Smooth muscle cell (in vitro differentiated cells): ENCODE measurements around the gene TMEM186. TPM values are rescaled to one million over a fixed set of nuclear protein-coding genes. Genes with fewer than 3 reads are reported as not detected.

ENCODE experiments used
- DNase-seq: peaks from one replicate; lab custom pipeline; 2025; ENCODE audit not compliant: unreplicated experiment; lab: John Stamatoyannopoulos, UW
- H2AFZ ChIP-seq: fragments of 200-600 bp; sonication (generic); 2 replicates; pipeline ENCODE4 v1.6.0; 2016; ENCODE audit warnings: antibody characterized with exemption, low read depth, mild to moderate bottlenecking
- H3F3A ChIP-seq: fragments of 200-600 bp; sonication (generic); 2 replicates; pipeline ENCODE4 v1.6.0; 2017; ENCODE audit warnings: antibody characterized with exemption, low read depth
- H3K27ac ChIP-seq: fragments of 200-600 bp; sonication (generic); 2 replicates; pipeline ENCODE4 v1.5.1; 2016; ENCODE audit warnings: low read depth, mild to moderate bottlenecking
- H3K27me3 ChIP-seq: fragments of 200-600 bp; sonication (generic); 2 replicates; pipeline ENCODE4 v1.6.1; 2016; ENCODE audit warnings: low read depth, mild to moderate bottlenecking
- H3K36me3 ChIP-seq: fragments of 200-600 bp; sonication (generic); 2 replicates; pipeline ENCODE4 v1.5.1; 2016; ENCODE audit warnings: low read depth
- H3K4me1 ChIP-seq: fragments of 200-600 bp; sonication (generic); 2 replicates; pipeline ENCODE4 v1.5.1; 2016; ENCODE audit warnings: low read depth
- H3K4me2 ChIP-seq: fragments of 200-600 bp; sonication (generic); 2 replicates; pipeline ENCODE4 v1.6.0; 2016; ENCODE audit warnings: mild to moderate bottlenecking
- H3K4me3 ChIP-seq: fragments of 200-600 bp; sonication (generic); 2 replicates; pipeline ENCODE4 v1.5.1; 2016; ENCODE audit warnings: mild to moderate bottlenecking
- H3K79me2 ChIP-seq: fragments of 200-600 bp; sonication (generic); 2 replicates; pipeline ENCODE4 v1.6.0; 2016; ENCODE audit warnings: low read depth, mild to moderate bottlenecking
- H3K9ac ChIP-seq: fragments of 200-600 bp; sonication (generic); 2 replicates; pipeline ENCODE4 v1.6.0; 2016; ENCODE audit warnings: low read depth
- H3K9me3 ChIP-seq: fragments of 200-600 bp; sonication (generic); replicated peaks from 2 replicates; pipeline ENCODE4 v1.5.1; 2016; ENCODE audit warnings: low read depth
- H4K20me1 ChIP-seq: fragments of 200-600 bp; sonication (generic); 2 replicates; pipeline ENCODE4 v1.6.0; 2016; ENCODE audit warnings: low read depth
- WGBS: methylation state at CpG from one replicate; pipeline ENCODE4 v1.1.7; 2016; ENCODE audit warnings: low lambda C conversion rate; 5-methylcytosine and 5-hydroxymethylcytosine counted together
- polyA plus RNA-seq: library from polyadenylated mRNA; unstranded; fragments of >200 nt; fragmentation: Nextera tagmentation; extraction: Ambion mirVana; gene quantifications from 2 replicates; pipeline ENCODE4 v1.2.1, GENCODE V29; 2016
- total RNA-seq: library from RNA; depleted of rRNA; stranded (reverse); fragments of >200 nt; gene quantifications from 2 replicates; pipeline ENCODE4 v1.2.3, GENCODE V29; 2014
- TF ChIP-seq, protein P1 (sequence below): fragments of 200-600 bp; sonication (generic); IDR thresholded peaks from 2 replicates; pipeline ENCODE4 v1.5.1; 2017; ENCODE audit warnings: borderline replicate concordance, mild to moderate bottlenecking, antibody characterized with exemption; ENCODE audit not compliant: insufficient read depth, poor library complexity, severe bottlenecking

TMEM186 gene, protein sequence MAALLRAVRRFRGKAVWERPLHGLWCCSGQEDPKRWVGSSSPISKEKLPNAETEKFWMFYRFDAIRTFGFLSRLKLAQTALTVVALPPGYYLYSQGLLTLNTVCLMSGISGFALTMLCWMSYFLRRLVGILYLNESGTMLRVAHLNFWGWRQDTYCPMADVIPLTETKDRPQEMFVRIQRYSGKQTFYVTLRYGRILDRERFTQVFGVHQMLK
- total RNA-seq, result 1.1 and 1.3 TPM in 2 replicates
- polyA plus RNA-seq, result 9.7 and 10.6 TPM in 2 replicates

DNA sequence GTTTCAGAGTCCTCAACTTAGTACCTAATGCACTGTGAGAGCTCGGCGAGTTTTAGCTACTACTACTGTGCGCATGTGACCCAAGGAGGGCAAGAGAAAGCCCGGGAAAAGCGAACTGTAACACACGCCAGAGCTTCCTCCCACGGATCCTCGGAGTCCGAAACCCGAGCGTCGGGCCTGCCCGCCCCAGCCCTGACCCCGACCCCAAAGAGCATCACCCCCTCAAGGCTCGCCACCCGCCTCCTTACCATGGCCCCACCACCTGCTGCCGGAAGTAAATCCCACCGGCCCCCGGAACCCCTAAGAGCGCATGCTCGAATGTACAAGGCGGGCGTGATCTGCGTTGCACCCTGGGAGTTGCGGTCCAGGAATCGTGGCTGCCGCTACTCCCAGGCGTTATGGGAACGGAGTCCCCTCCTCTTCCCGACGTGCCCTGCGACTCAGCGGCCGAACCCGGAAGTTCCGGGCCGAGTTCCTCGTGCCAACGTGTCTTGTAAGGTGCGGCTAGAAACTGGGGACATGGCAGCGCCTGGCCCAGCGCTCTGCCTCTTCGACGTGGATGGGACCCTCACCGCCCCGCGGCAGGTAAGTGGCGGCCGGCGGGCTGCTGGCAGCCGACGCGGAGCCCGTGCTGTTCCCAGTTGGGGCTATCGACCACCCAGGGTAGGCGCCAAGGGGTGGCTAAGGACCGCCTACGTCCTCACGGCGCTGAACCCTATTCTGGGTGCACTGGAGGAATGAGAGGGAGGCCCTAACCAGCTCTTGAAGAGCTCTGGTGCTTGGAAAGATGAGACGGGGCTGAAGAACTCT lies at the start of gene TMEM186, which contains the start of gene PMM2:
TSS of gene TMEM186 (minus strand) at position 276 of the 810 bp plus-strand sequence. CDS start at position 251, 25 bp downstream.
TSS of gene PMM2 (plus strand) at position 476 of the 810 bp plus-strand sequence. CDS start at position 520, 44 bp downstream.
- H3K27ac ChIP-seq, result peak within 1 kb of the TSS; percentile 92
- peak; percentile 73 for DNase-seq
- H3K36me3 ChIP-seq, result peaks cover 6% of the 10 kb centered on the region
- TF ChIP-seq, protein P1, sequence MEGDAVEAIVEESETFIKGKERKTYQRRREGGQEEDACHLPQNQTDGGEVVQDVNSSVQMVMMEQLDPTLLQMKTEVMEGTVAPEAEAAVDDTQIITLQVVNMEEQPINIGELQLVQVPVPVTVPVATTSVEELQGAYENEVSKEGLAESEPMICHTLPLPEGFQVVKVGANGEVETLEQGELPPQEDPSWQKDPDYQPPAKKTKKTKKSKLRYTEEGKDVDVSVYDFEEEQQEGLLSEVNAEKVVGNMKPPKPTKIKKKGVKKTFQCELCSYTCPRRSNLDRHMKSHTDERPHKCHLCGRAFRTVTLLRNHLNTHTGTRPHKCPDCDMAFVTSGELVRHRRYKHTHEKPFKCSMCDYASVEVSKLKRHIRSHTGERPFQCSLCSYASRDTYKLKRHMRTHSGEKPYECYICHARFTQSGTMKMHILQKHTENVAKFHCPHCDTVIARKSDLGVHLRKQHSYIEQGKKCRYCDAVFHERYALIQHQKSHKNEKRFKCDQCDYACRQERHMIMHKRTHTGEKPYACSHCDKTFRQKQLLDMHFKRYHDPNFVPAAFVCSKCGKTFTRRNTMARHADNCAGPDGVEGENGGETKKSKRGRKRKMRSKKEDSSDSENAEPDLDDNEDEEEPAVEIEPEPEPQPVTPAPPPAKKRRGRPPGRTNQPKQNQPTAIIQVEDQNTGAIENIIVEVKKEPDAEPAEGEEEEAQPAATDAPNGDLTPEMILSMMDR, result no peak
- H3K4me1 ChIP-seq, result peaks cover 18% of the 10 kb centered on the region
- H3F3A ChIP-seq, result no peaks in the 10 kb centered on the region
- no peaks in the 10 kb centered on the region for H3K27me3 ChIP-seq
- peaks cover 68% of the 10 kb centered on the region for H3K79me2 ChIP-seq
- peak within 1 kb of the TSS; percentile 100 for H3K4me2 ChIP-seq
- peak within 1 kb of the TSS; percentile 99 for H2AFZ ChIP-seq
- H3K9ac ChIP-seq, result peak within 1 kb of the TSS; percentile 97
- H3K9me3 ChIP-seq, result no peaks in the 10 kb centered on the region
- H3K4me3 ChIP-seq, result peak within 1 kb of the TSS; percentile 98
- under 1% methylated on average over 61 of the region's 61 CpGs for WGBS
- peaks cover 35% of the 10 kb centered on the region for H4K20me1 ChIP-seq

GRCh38 chr16:8847145-8847544 lies 49.7 kb upstream of the TMEM186 start:
- Histone ChIP-seq H2AFZ (no peak overlapping the region), H3K27ac (peak overlapping the region; percentile 23), H4K20me1 (peaks cover 89% of the 10 kb centered on the region), H3K4me3 (no peak overlapping the region), H3F3A (peaks cover 11% of the 10 kb centered on the region), H3K36me3 (no peaks in the 10 kb centered on the region), H3K4me2 (no peak overlapping the region), H3K9me3 (no peaks in the 10 kb centered on the region), H3K79me2 (peaks cover 22% of the 10 kb centered on the region), H3K9ac (no peak overlapping the region), H3K4me1 (no peaks in the 10 kb centered on the region), H3K27me3 (no peaks in the 10 kb centered on the region)
- TF ChIP-seq, protein P1, result no peak
- 95% methylated on average over 13 of the region's 13 CpGs for WGBS
- no peak for DNase-seq

DNA sequence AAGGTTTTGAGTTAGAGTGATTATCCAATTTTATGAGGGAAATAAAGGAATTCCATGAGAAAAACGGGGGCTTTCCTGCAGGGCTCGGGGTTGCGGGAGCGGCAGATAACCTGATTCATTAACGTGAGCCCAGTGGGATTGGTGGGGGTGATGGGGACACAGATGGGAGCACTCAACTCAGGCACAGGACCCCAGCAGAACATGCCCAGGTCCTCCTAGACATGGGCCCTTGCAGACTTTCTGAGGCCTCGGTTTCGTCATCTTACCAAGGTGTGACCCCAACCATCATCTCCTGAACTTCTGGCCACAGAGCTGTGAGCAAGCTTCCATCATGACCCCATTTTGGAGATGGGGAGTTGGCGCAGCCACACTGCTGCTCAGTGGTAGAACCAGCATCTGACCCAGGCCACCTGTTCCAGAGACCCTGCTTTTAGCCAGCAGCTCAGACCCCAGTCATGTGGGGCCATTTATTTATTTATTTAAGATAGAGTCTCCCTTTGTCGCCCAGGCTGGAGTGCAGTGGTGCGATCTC lies 49.0 kb upstream of the TMEM186 start:
- no peak for DNase-seq
- H3K4me2 ChIP-seq, result no peak overlapping the region
- H3K27ac ChIP-seq, result no peak overlapping the region
- 86% methylated on average over 10 of the region's 10 CpGs for WGBS
- peaks cover 85% of the 10 kb centered on the region for H4K20me1 ChIP-seq
- H3K4me3 ChIP-seq, result no peak overlapping the region
- H3K9ac ChIP-seq, result no peak overlapping the region
- TF ChIP-seq, protein P1, result no peak
- H3F3A ChIP-seq, result peaks cover 8% of the 10 kb centered on the region
- H3K27me3 ChIP-seq, result no peaks in the 10 kb centered on the region
- peaks cover 22% of the 10 kb centered on the region for H3K79me2 ChIP-seq
- no peaks in the 10 kb centered on the region for H3K36me3 ChIP-seq
- no peak overlapping the region for H2AFZ ChIP-seq
- H3K4me1 ChIP-seq, result no peaks in the 10 kb centered on the region
- no peaks in the 10 kb centered on the region for H3K9me3 ChIP-seq
